IPS-NIHi11 (cell line): Measurements from ENCODE around the gene CYBC1.

ENCODE experiments used
- DNase-seq: peaks from one replicate; pipeline ENCODE4 v3.0.0; 2012; ENCODE audit warnings: mixed read lengths, low spot score

Gene CYBC1

GRCh38 chr17:82450357-82451106 lies at the start of gene CYBC1:
TSS of gene CYBC1 (minus strand) at chr17:82450752. CDS start at chr17:82449254, 1,498 bp downstream.
- DNase-seq, result peak; percentile 92

- DNase-seq, result peak; percentile 57
Measured at GRCh38 chr17:82497483-82498405, 47.2 kb upstream of the CYBC1 start.

GRCh38 chr17:82496529-82497434 lies 46.2 kb upstream of the CYBC1 start:
- peak; percentile 91 for DNase-seq

- DNase-seq, result peak; percentile 45
Measured at GRCh38 chr17:82495844-82496528, 45.4 kb upstream of the CYBC1 start.

GRCh38 chr17:82494236-82495055 lies 43.9 kb upstream of the CYBC1 start:
- peak; percentile 93 for DNase-seq

- DNase-seq, result peak; percentile 50
Measured at GRCh38 chr17:82493226-82493781, 42.8 kb upstream of the CYBC1 start.

GRCh38 chr17:82492643-82493225 lies 42.2 kb upstream of the CYBC1 start:
- DNase-seq, result no peak

- no peak for DNase-seq
Measured at GRCh38 chr17:82491533-82491932, 41.0 kb upstream of the CYBC1 start.

- DNase-seq, result no peak
Measured at GRCh38 chr17:82491196-82491530, 40.6 kb upstream of the CYBC1 start.

- DNase-seq, result peak; percentile 12
Measured at GRCh38 chr17:82490512-82491195, 40.1 kb upstream of the CYBC1 start.

GRCh38 chr17:82489851-82490511 lies 39.4 kb upstream of the CYBC1 start:
- no peak for DNase-seq

GRCh38 chr17:82489117-82489516 lies 38.6 kb upstream of the CYBC1 start:
- no peak for DNase-seq

- no peak for DNase-seq
Measured at GRCh38 chr17:82487910-82488309, 37.4 kb upstream of the CYBC1 start.

GRCh38 chr17:82486231-82487094 lies 35.9 kb upstream of the CYBC1 start:
- no peak for DNase-seq

GRCh38 chr17:82483836-82484235 lies 33.3 kb upstream of the CYBC1 start:
- DNase-seq, result no peak

- no peak for DNase-seq
Measured at GRCh38 chr17:82483204-82483660, 32.7 kb upstream of the CYBC1 start.

- DNase-seq, result no peak
Measured at GRCh38 chr17:82480318-82480717, 29.8 kb upstream of the CYBC1 start.

GRCh38 chr17:82479602-82480001 lies 29.1 kb upstream of the CYBC1 start:
- DNase-seq, result no peak
